GM19372 (cell line): ENCODE measurements around the gene RABAC1.

Experiments used
- ATAC-seq: cut with Tn5 transposase; IDR thresholded peaks from one replicate; pipeline ENCODE4 v1.9.1; 2021; ENCODE audit warnings: mild to moderate bottlenecking, low read depth, moderate library complexity; ENCODE audit not compliant: unreplicated experiment

Gene RABAC1

GRCh38 chr19:41930926-41931592, 28.1 kb downstream of the RABAC1 start:
- no peak for ATAC-seq

DNA sequence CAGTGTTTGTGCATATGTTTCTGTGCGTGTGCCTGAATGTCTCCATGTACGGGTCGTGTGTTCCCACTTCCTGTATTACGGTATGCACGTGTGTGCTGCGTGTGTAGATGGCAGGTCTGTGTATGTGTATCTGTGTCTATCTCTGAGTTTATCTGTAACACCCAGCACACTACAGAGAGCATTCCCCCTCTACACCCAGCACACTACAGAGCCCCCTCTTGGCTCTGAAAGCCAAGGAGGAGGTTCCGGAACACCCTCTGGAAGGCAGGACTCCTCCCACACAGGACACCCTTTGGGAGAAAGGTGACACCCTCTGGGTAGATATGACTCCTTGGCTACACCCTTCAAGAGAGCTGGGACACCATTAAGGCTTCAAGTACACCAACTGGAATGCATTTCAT, 28.8 kb downstream of the RABAC1 start:
- ATAC-seq: no peak

DNA sequence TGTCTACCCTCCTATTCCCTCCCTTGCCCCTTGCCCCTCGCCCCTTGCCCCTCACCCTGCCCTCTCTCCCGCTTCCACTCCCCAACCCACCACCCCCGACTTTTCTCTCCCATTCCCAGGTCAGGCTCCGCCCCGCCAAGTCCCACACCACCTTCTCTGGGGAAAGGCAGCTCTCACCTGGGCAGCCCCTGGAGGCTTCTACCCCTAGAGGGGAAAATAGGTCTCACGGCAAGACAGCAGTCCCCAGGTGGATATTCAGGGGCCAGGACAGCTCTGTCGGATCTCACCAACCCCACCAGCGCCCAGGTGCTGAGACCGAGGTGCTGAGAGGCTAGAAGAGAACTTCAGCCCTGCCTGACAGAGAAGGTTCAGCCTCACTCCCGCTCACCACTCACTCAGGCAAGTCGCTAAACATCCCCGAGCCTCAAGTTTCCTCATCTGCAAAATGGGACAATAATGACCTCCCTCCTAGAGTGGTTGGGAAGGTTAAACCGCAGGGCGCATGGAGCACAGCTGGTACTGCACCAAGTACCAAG, 29.5 kb downstream of the RABAC1 start:
- no peak for ATAC-seq

GRCh38 chr19:41928754-41929535, 30.2 kb downstream of the RABAC1 start:
- ATAC-seq: no peak

GRCh38 chr19:41928221-41928683, 30.9 kb downstream of the RABAC1 start, which contains the start of gene ERFL:
Gene ERFL (minus strand): TSS chr19:41928449. CDS start chr19:41912919, 15,530 bp downstream.
- no peak for ATAC-seq

DNA sequence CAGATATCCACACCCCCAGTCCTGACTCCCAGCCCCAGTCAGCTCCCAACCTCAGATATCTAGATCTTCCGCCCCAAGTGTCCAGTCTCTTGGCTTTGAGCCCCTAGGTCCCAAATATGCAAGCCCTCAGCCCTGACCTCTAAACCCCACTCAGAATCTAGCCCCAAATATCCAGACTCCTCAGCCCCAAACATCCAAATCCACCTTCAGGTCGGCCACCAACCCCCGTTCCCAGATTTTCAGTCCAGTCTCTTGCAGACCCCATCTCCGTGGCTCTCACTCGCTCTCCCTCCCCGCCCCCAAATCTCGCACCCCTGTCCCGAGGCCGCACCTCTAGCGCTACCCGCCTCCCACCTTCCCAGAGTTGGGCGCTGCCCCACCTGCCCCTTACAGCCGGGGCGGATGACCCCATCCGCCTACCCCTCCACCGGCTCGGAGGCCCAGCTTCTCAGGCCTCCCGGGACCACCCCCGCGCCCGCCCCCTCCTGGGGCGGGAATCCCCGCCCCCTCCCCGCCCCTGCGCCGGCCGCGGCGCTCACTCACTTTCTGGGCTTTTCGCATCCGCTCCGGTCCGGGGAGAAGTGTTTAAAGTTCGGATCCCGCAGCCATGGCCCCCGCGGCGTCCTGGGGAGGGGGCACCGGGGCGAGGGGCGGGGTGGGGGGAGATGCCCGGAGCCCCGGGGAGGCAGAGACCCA, 31.5 kb downstream of the RABAC1 start:
- no peak for ATAC-seq

DNA sequence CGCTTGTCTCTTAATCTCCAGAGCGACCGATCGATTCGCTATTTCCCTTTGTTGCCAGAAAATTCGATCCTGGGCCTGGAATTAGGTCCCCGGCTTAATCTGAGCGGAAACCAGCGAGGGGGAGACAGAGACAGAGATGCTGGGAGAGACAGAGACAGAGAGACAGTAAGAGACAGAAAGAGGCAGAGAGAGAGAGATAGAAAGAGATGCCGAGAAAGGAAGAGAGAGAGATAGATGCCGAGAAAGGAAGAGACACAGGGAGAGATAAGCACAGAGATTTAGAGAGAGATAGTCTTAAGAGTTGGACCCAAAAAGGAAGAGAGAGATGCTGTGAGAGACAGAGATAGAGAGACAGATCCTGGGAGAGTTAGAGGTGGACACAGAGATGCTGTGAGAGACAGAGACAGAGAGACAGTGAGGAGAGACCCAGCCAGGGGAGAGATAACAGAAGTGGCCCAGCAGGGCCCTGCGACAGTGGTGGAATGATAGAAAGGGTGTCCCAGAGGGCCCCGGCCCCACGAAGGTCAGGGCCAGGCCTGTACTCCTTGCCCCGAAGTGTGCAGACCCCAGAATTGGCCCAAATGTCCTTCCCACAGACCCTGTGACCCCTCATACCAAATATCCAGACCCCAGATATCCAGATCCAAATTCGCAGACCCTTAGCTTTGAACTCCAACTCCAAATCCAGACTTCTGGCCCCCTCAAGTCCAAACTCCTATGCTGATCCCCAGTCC, 32.2 kb downstream of the RABAC1 start:
- no peak for ATAC-seq

DNA sequence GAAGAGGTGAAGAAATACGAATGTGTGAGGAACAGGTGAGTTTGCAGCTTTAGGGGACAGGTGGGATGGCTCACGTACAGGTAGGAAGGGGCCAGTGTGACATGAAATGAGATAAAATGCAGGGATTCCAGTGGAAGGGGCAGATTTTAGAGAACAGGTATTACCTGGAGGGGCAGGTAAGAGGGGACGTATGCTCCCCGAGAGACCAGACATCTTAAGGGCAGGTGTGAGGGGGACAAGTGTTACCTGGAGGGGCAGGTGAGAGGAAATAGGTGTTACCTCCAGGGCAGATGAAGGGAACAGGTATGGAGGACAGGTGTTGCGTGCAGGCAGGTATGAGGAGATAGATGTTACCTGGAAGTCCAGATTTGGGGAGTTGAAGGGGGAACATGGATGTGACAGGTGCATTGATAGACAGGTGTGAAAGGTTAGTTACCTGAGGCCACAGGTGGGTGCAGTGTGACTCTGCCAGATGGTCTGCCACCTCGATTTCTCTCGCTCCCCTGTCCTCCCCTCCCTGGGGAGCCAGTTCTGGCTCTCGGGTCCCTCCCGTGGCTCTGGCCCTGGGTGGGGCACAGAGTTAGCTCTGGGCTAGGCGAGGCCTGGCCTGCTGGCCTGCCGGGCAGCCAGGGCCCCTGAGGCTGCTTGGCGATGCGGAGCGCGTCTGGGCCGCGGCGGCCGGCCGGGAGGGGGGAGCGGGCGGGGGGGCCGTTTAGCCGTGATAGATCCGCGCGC, 32.9 kb downstream of the RABAC1 start:
- ATAC-seq: no peak

- ATAC-seq: no peak
Measured at GRCh38 chr19:41925208-41926003, 33.7 kb downstream of the RABAC1 start.

DNA sequence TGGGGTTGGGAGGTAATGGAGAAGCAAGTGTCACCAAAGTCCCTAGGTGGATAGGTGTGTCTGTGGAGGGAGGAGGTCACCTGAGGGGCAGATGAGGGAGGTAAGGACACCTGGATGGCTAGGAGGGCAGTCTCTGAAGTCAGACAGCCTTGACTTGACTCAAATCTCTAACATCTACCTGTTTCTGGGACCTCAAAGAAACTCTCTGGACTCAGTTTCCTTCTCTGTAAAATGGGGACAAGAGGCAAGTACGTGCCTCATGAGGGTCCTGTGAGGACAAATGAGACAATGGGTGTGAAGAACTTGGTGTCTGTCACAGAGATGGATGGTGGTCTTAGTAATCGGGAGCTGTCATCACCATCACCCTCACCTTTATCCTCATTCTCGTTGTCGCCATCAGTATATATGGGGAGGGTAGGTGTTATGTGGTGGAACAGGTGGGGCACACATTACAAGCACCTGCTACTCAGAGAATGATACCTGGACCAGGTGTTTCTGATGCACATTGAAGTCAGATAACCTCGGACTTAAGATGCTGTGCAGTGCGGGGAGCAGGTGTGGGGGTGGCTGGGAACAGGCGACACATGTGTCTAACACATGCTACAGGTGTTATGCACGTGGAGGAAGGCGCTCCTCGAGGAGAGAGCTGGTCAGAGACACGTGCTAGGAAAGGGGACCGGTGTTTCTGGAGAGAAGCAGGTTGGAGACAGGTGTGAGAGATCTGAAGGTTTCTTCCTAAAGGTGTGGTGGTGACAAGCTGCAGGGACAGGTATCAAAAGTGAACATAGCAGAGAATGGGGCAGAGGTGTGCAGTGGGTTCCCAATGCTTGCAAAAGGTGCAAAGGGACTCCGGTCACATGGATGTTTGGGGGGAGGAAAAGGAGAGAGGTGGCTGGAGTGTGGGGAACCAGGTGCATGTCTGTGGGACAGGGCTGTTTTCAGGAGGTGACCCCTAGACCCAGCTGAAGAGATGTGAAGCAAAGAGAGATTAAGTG, 34.7 kb downstream of the RABAC1 start:
- ATAC-seq: no peak

- no peak for ATAC-seq
Measured at GRCh38 chr19:41923045-41923788, 35.9 kb downstream of the RABAC1 start.

DNA sequence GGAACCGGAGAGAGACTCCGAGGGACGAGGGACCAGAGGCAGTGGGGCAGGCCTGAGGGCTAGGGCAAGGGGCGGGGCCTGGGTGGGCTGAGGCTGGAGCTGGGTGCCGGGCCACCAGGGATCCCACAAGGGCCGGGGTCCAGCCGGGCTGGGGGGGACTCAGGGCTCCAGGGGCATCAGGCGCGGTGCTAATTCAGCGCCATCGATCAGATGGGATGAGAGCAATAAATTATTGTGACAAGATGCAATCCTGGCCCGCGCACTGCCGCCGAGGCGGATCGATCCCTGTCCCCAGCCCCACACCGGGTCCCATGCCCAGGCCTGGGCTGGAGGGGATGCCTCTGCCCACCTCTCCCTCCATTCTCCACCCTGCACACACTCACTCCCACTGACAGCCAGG, 36.5 kb downstream of the RABAC1 start:
- ATAC-seq: no peak

GRCh38 chr19:41921577-41922576, 37.2 kb downstream of the RABAC1 start:
- no peak for ATAC-seq

DNA sequence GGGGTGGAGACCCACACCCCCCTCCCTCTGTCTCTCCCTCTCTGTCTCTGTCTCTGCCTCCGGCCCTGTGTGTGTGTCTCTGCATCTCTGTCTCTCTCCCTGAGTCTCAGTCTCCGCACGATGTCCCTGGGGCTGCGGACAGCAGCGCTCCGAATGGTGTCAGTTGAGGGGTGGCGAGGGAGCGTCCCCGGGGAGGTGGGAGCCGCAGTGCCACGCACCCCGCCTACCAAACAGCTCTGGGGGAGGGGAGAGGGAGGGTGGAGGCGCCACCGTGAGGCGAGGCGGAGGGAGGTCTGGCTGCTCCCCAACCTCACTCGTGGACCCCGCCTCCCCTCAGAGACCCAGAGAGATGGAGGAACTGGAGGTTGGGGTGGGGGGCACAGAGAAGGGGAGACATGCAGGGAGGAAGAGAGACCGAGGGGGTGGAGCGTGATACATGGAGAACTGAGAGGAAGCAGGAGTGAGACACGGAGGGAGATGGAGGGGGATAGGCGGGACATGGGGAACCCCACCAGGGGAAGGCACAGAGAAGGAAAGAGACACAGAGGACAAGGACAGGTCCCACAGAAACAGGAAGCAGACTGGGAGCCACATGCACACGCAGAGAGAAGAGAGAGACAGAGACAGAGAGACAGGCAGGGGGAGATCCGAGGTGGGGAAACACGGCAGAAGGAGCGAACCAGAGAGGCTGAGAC, 38.1 kb downstream of the RABAC1 start:
- no peak for ATAC-seq
